Lower lobe of right lung (tissue), 2 donors: ENCODE data around the gene COL7A1. TPM values are rescaled to one million over a fixed set of nuclear protein-coding genes. Genes with fewer than 3 reads are reported as not detected.

Experiments
- ATAC-seq, 2 donors: fragments of 200-7000 bp; cut with Tn5 transposase; one replicate each; pipeline ENCODE4 v1.9.1; 2020 to 2022; ENCODE audit warnings: mild to moderate bottlenecking in 2 of 2, moderate library complexity in 2 of 2
- DNase-seq: peaks from one replicate; pipeline ENCODE4 v3.0.0-alpha.2; 2020
- H3K27ac ChIP-seq: fragments of 200-600 bp; one replicate; pipeline ENCODE4 v1.8.0; 2022
- H3K27me3 ChIP-seq: fragments of 200-600 bp; one replicate; pipeline ENCODE4 v1.8.0; 2022; ENCODE audit warnings: low read depth
- H3K36me3 ChIP-seq: fragments of 200-600 bp; one replicate; pipeline ENCODE4 v1.8.0; 2022; ENCODE audit warnings: mild to moderate bottlenecking
- H3K4me1 ChIP-seq: fragments of 200-600 bp; one replicate; pipeline ENCODE4 v1.8.0; 2022
- H3K4me3 ChIP-seq: fragments of 200-600 bp; one replicate; pipeline ENCODE4 v1.8.0; 2022; ENCODE audit warnings: mild to moderate bottlenecking
- H3K9me3 ChIP-seq: fragments of 200-600 bp; one replicate; pipeline ENCODE4 v1.8.0; 2022
- CTCF ChIP-seq: fragments of 200-600 bp; IDR thresholded peaks from one replicate; pipeline ENCODE4 v1.8.0; 2022; ENCODE audit warnings: antibody characterized with exemption, mild to moderate bottlenecking
- intact Hi-C: fragments of 100-400 bp; cut with DNase I; formaldehyde crosslinking; loops from one replicate; pipeline ENCODE4 v1.11.0; 2022
- total RNA-seq: library from RNA; stranded (reverse); fragmentation: NEBNext Ultra II Directional; extraction: Animal tissue kit (Norgen Biotek cat#: 25700); gene quantifications from one replicate; pipeline ENCODE4 v1.2.1, GENCODE V29; 2021
- donor health status: DM: no; HTN: yes; CAD: no; lungs with severe emphysema.

COL7A1 gene
- total RNA-seq, 1 donor from 2014 or later: 2.6 TPM

- Histone ChIP-seq H3K4me3 (no peak overlapping the region), H3K4me1 (no peaks in the 10 kb centered on the region), H3K27me3 (no peaks in the 10 kb centered on the region), H3K9me3 (no peaks in the 10 kb centered on the region), H3K27ac (no peak overlapping the region), H3K36me3 (no peaks in the 10 kb centered on the region)
- intact Hi-C loops: no loop called here
- no peak for TF ChIP-seq CTCF
- DNase-seq (no peak), ATAC-seq (no peak)
Measured at GRCh38 chr3:48576647-48577046, 18.5 kb downstream of the COL7A1 start.

- intact Hi-C loops: no loop called here
- no peak for TF ChIP-seq CTCF
- no peak overlapping the region for H3K4me3 ChIP-seq
- H3K9me3 ChIP-seq: no peaks in the 10 kb centered on the region
- H3K4me1 ChIP-seq: no peaks in the 10 kb centered on the region
- DNase-seq (no peak), ATAC-seq (no peak)
- H3K27me3 ChIP-seq: no peaks in the 10 kb centered on the region
- no peaks in the 10 kb centered on the region for H3K36me3 ChIP-seq
- no peak overlapping the region for H3K27ac ChIP-seq
Measured at GRCh38 chr3:48575366-48575765, 19.8 kb downstream of the COL7A1 start.

GRCh38 chr3:48573973-48574585, 21.1 kb downstream of the COL7A1 start:
- no peak for DNase-seq
- no peak overlapping the region for H3K27ac ChIP-seq
- H3K9me3 ChIP-seq: no peaks in the 10 kb centered on the region
- TF ChIP-seq CTCF: no peak
- H3K4me3 ChIP-seq: no peak overlapping the region
- no peaks in the 10 kb centered on the region for H3K4me1 ChIP-seq
- no peak for ATAC-seq
- H3K36me3 ChIP-seq: no peaks in the 10 kb centered on the region
- intact Hi-C loops: no loop called here
- no peaks in the 10 kb centered on the region for H3K27me3 ChIP-seq

- ATAC-seq: no peak
- H3K27ac ChIP-seq: no peak overlapping the region
- no peak for TF ChIP-seq CTCF
- H3K36me3 ChIP-seq: no peaks in the 10 kb centered on the region
- intact Hi-C loops: no loop called here
- no peaks in the 10 kb centered on the region for H3K27me3 ChIP-seq
- H3K4me1 ChIP-seq: no peaks in the 10 kb centered on the region
- no peak overlapping the region for H3K4me3 ChIP-seq
- no peak for DNase-seq
- no peaks in the 10 kb centered on the region for H3K9me3 ChIP-seq
Measured at GRCh38 chr3:48572517-48572916, 22.6 kb downstream of the COL7A1 start.

GRCh38 chr3:48571938-48572337, 23.2 kb downstream of the COL7A1 start:
- ATAC-seq: no peak
- Histone ChIP-seq H3K27ac (no peak overlapping the region), H3K9me3 (no peaks in the 10 kb centered on the region), H3K36me3 (no peaks in the 10 kb centered on the region), H3K4me3 (no peak overlapping the region), H3K27me3 (no peaks in the 10 kb centered on the region), H3K4me1 (no peaks in the 10 kb centered on the region)
- no peak for TF ChIP-seq CTCF
- intact Hi-C loops: no loop called here
- no peak for DNase-seq
